OCI-LY3 (cell line): ENCODE measurements around the gene TSPAN14.

Source experiments
- CTCF ChIP-seq: fragments of 200-600, 300-600 bp; sonication (generic); IDR thresholded peaks from 2 replicates; pipeline ENCODE4 v1.5.1; 2014; ENCODE audit warnings: antibody characterized with exemption, low read length, low read depth
- EZH2phosphoT487 ChIP-seq: fragments of 200-600 bp; shearing (Covaris generic); IDR thresholded peaks from 2 replicates; pipeline ENCODE4 v1.6.1; 2018; ENCODE audit warnings: antibody characterized with exemption, mixed run types, low read depth

DNA sequence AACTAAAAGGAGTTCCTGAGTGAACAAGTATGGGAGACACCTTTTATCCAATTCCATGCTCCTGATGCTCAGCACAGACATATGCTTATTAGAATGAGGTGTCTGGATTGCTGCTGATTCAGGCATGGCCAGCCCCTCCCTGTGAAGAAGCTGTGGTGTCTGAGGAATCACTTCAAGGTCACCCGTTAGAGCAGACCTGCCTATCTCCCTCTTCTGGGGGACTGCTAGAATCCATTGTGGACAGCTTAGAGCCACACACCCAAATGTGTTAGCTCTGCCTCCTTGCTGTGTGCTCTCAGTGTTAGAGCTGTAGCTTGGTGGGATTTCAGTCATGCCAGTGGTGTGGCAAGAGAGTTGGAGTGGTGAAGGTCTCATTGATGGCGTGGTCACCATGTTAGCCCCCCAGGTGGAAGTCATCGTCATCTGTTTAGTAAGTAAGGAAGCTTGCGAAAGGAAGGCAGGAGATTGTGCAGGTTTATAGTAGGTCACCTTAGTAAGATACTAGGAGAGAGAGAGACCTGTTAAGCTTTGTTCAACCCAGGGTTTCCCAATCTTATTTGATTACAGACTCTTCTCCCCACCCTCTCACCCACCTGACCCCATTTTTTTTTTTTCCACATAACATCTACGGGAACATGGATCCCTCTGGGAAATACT lies 32.9 kb upstream of the TSPAN14 start:
- TF ChIP-seq CTCF (no peak), EZH2phosphoT487 (no peak)
